Gastrocnemius medialis (tissue), 4 donors: Measurements from ENCODE around the gene EPHB4.
"Not testable (repeated sequence)": the region's sequence is repeated elsewhere in the genome, so short reads cannot be mapped to it uniquely, and the experiment has no call there.

Source experiments
- CTCF ChIP-seq, 5 experiments: fragments of 450-650 bp in 3 of 5; fragments of 200-600 bp in 2 of 5; sonication (generic) in 2 of 5; IDR thresholded peaks in 4 of 5; conservative IDR thresholded peaks in 1 of 5; 1 replicate in 4 of 5; 2 replicates in 1 of 5; pipeline ENCODE4 v1.5.1; 2016 to 2019; ENCODE audit warnings: antibody characterized with exemption in 5 of 5, mild to moderate bottlenecking in 3 of 5, moderate library complexity in 3 of 5
- POLR2A ChIP-seq, 2 donors: fragments of 450-650 bp; IDR thresholded peaks; one replicate each; pipeline ENCODE4 v1.6.1; 2017; ENCODE audit warnings: antibody characterized with exemption in 2 of 2, mild to moderate bottlenecking in 2 of 2, moderate library complexity in 2 of 2

GRCh38 chr7:100806883-100807282, 20.4 kb downstream of the EPHB4 start:
- not testable (repeated sequence) for TF ChIP-seq CTCF (IDR thresholded peaks at IDR 0.05 in 4 of 5, conservative IDR thresholded peaks at IDR 0.05 in 1 of 5); POLR2A (IDR thresholded peaks at IDR 0.05)
